CD14-positive monocyte (primary cell): ENCODE data around the gene AP4E1. TPM values are rescaled to one million over a fixed set of nuclear protein-coding genes. Genes with fewer than 3 reads are reported as not detected.

Source experiments
- DNase-seq, 3 donors: peaks; one replicate each; pipeline ENCODE4 v3.0.0-alpha.2; 2011 to 2022
- H2AFZ ChIP-seq: 2 replicates; pipeline ENCODE4 v1.6.0; 2012; ENCODE audit warnings: mild to moderate bottlenecking, low read depth, low read length, inconsistent platforms; ENCODE audit not compliant: insufficient read depth, poor library complexity, severe bottlenecking
- H3K27ac ChIP-seq, 2 donors: 1 replicate in 1 of 2; 2 replicates in 1 of 2; pipeline ENCODE4 v1.5.1; 2012 to 2013; ENCODE audit warnings: low read length in 2 of 2, control low read depth in 1 of 2, inconsistent platforms in 1 of 2, low read depth in 1 of 2, mild to moderate bottlenecking in 1 of 2
- H3K27me3 ChIP-seq, 2 donors: one replicate each; pipeline versions ENCODE4 v1.6.0 to v1.6.1; 2011 to 2013; ENCODE audit warnings: low read length in 2 of 2; ENCODE audit not compliant: control insufficient read depth in 2 of 2, insufficient read depth in 2 of 2
- H3K36me3 ChIP-seq, 2 donors: replicated peaks in 1 of 2; 1 replicate in 1 of 2; 2 replicates in 1 of 2; pipeline versions ENCODE4 v1.5.1 to v1.6.1; 2012 to 2013; ENCODE audit warnings: low read length in 2 of 2, control low read depth in 1 of 2, inconsistent platforms in 1 of 2, mild to moderate bottlenecking in 1 of 2; ENCODE audit not compliant: insufficient read depth in 2 of 2, control insufficient read depth in 1 of 2
- H3K4me1 ChIP-seq, 2 donors: 1 replicate in 1 of 2; 2 replicates in 1 of 2; pipeline versions ENCODE4 v1.5.1 to v1.6.1; 2012 to 2013; ENCODE audit warnings: low read length in 2 of 2, control low read depth in 1 of 2, inconsistent platforms in 1 of 2, mild to moderate bottlenecking in 1 of 2, moderate library complexity in 1 of 2; ENCODE audit not compliant: insufficient read depth in 2 of 2, control insufficient read depth in 1 of 2
- H3K4me2 ChIP-seq: replicated peaks from 2 replicates; pipeline ENCODE3; 2012; ENCODE audit warnings: low read length, moderate library complexity, mild to moderate bottlenecking; ENCODE audit not compliant: poor library complexity, severe bottlenecking; ENCODE audit errors: extremely low read depth
- H3K4me3 ChIP-seq, 3 experiments: fragments of 200-600 bp in 1 of 3; sonication (generic) in 1 of 3; replicated peaks in 1 of 3; 1 replicate in 2 of 3; 2 replicates in 1 of 3; pipeline ENCODE4 v1.5.1; 2011 to 2013; ENCODE audit warnings: low read length in 3 of 3, mild to moderate bottlenecking in 3 of 3, control low read depth in 2 of 3, low read depth in 2 of 3, inconsistent platforms in 1 of 3, moderate library complexity in 1 of 3
- H3K79me2 ChIP-seq: 2 replicates; pipeline ENCODE4 v1.6.0; 2012; ENCODE audit warnings: mild to moderate bottlenecking, control low read depth, inconsistent platforms, low read length, moderate library complexity; ENCODE audit not compliant: insufficient read depth
- H3K9ac ChIP-seq: 2 replicates; pipeline ENCODE4 v1.6.0; 2017; ENCODE audit warnings: low read length, mild to moderate bottlenecking; ENCODE audit not compliant: insufficient read depth, poor library complexity, severe bottlenecking
- H3K9me3 ChIP-seq, 2 donors: replicated peaks in 1 of 2; 1 replicate in 1 of 2; 2 replicates in 1 of 2; pipeline versions ENCODE4 v1.5.1 to v1.6.1; 2012 to 2013; ENCODE audit warnings: low read length in 2 of 2, control low read depth in 1 of 2; ENCODE audit not compliant: control insufficient read depth in 1 of 2, insufficient read depth in 1 of 2
- H4K20me1 ChIP-seq: 2 replicates; pipeline ENCODE4 v1.6.0; 2012; ENCODE audit warnings: mild to moderate bottlenecking, low read length, control low read depth, moderate library complexity; ENCODE audit not compliant: insufficient read depth
- H3K27ac Mint-ChIP-seq, 7 donors: one replicate each; pipeline ENCODE4 v1.8.0; 2020; ENCODE audit warnings: mild to moderate bottlenecking in 7 of 7, mixed read lengths in 7 of 7, moderate library complexity in 6 of 7, inconsistent platforms in 2 of 7
- H3K27me3 Mint-ChIP-seq, 3 donors: one replicate each; pipeline ENCODE4 v1.8.0; 2021 to 2022; ENCODE audit warnings: low read depth in 3 of 3, mild to moderate bottlenecking in 3 of 3, mixed read lengths in 3 of 3, moderate library complexity in 3 of 3, inconsistent platforms in 1 of 3
- H3K36me3 Mint-ChIP-seq, 2 donors: one replicate each; pipeline ENCODE4 v1.8.0; 2020; ENCODE audit warnings: mixed read lengths in 2 of 2, inconsistent platforms in 1 of 2, mild to moderate bottlenecking in 1 of 2
- H3K4me1 Mint-ChIP-seq: one replicate; pipeline ENCODE4 v1.8.0; 2020; ENCODE audit warnings: mild to moderate bottlenecking, mixed read lengths
- H3K4me3 Mint-ChIP-seq, 2 donors: one replicate each; pipeline ENCODE4 v1.8.0; 2020; ENCODE audit warnings: mild to moderate bottlenecking in 2 of 2, mixed read lengths in 2 of 2, moderate library complexity in 1 of 2
- H3K9me3 Mint-ChIP-seq, 7 donors: one replicate each; pipeline ENCODE4 v1.8.0; 2020 to 2022; ENCODE audit warnings: mixed read lengths in 7 of 7, mild to moderate bottlenecking in 6 of 7, moderate library complexity in 6 of 7, inconsistent platforms in 2 of 7
- CTCF ChIP-seq: fragments of 200-600 bp; IDR thresholded peaks from one replicate; pipeline ENCODE4 v1.8.0; 2022; ENCODE audit warnings: antibody characterized with exemption, mild to moderate bottlenecking
- WGBS: methylation state at CpG from one replicate; pipeline ENCODE4 v1.1.5; 2013; ENCODE audit warnings: missing lambda C conversion rate; ENCODE audit not compliant: insufficient coverage; 5-methylcytosine and 5-hydroxymethylcytosine counted together
- intact Hi-C, 2 donors: fragments of 100-400 bp; cut with micrococcal nuclease; formaldehyde crosslinking; loops; one replicate each; pipeline versions ENCODE4 v1.15.0 to v1.15.1; 2023
- polyA plus RNA-seq, 3 donors: library from polyadenylated mRNA; depleted of rRNA in 1 of 3; unstranded in 2 of 3; stranded (reverse) in 1 of 3; fragments of 300-500 nt in 2 of 3; fragments of >200 nt in 1 of 3; fragmentation: Illumina TruSeq in 2 of 3; gene quantifications; 1 replicate in 2 of 3; 2 replicates in 1 of 3; pipeline ENCODE4 v1.2.3, GENCODE V29; 2012 to 2021

Gene AP4E1
- polyA plus RNA-seq, 3 donors: 4.1 to 7.7 (median 5.3) TPM

- H3K4me1 Mint-ChIP-seq: peaks cover 12% of the 10 kb centered on the region
- Histone ChIP-seq H3K27ac (no peak overlapping the region), H3K9ac (no peak overlapping the region), H2AFZ (no peak overlapping the region), H3K4me3 (no peak overlapping the region), H3K27me3 (no peaks in the 10 kb centered on the region), H3K4me1 (peaks cover 12 to 13% of the 10 kb centered on the region in 2 donors), H3K9me3 (no peaks in the 10 kb centered on the region), H3K36me3 (no peaks in the 10 kb centered on the region), H4K20me1 (no peaks in the 10 kb centered on the region), H3K79me2 (peaks cover 19% of the 10 kb centered on the region), H3K4me2 (no peak overlapping the region)
- H3K4me3 Mint-ChIP-seq: no peak overlapping the region
- intact Hi-C loops: no loop called here
- peaks cover 0 to 2% (median 0%) of the 10 kb centered on the region in 3 donors for H3K27me3 Mint-ChIP-seq
- no peaks in the 10 kb centered on the region for H3K9me3 Mint-ChIP-seq
- TF ChIP-seq CTCF: no peak
- no peaks in the 10 kb centered on the region for H3K36me3 Mint-ChIP-seq
- no peak overlapping the region for H3K27ac Mint-ChIP-seq
- DNase-seq: no peak
These were observed 4.3 kb upstream of the AP4E1 start for GRCh38 chr15:50904211-50904610.

- Mint-ChIP-seq H3K36me3 (no peaks in the 10 kb centered on the region), H3K4me3 (no peak overlapping the region), H3K4me1 (peaks cover 19% of the 10 kb centered on the region), H3K9me3 (no peaks in the 10 kb centered on the region), H3K27ac (no peak overlapping the region), H3K27me3 (peaks cover 0 to 2% (median 0%) of the 10 kb centered on the region in 3 donors)
- Histone ChIP-seq H3K4me2 (no peak overlapping the region), H3K36me3 (no peaks in the 10 kb centered on the region), H3K4me1 (peaks cover 21 to 22% of the 10 kb centered on the region in 2 donors), H3K9me3 (no peaks in the 10 kb centered on the region), H3K27ac (no peak overlapping the region), H2AFZ (no peak overlapping the region), H3K79me2 (peaks cover 28% of the 10 kb centered on the region), H4K20me1 (no peaks in the 10 kb centered on the region), H3K27me3 (no peaks in the 10 kb centered on the region), H3K4me3 (no peak overlapping the region), H3K9ac (no peak overlapping the region)
- no peak for DNase-seq
- intact Hi-C loops: loop anchor here in 1 of 2 donors (5.0 kb wide), 1 partner anchor 228 kb away; no protein-coding TSS in a partner anchor
- TF ChIP-seq CTCF: no peak
- WGBS: no CpG with 5 or more reads among the region's 4 CpGs
These were observed 3.4 kb upstream of the AP4E1 start for GRCh38 chr15:50905055-50905454.
